ENCODE data around the gene ZRANB3. TPM values are rescaled to one million over a fixed set of nuclear protein-coding genes. Genes with fewer than 3 reads are reported as not detected.

Gene ZRANB3
- total RNA-seq, 1 experiment from 2014 or later: 11.3 TPM

- intact Hi-C loops (cut with micrococcal nuclease; ENCODE audit: unreplicated experiment): no loop called here
- Histone ChIP-seq H3K79me2 (ENCODE audit: low read depth) (no peaks in the 10 kb centered on the region), H4K20me1 (ENCODE audit: insufficient read depth) (no peaks in the 10 kb centered on the region), H3K4me1 (replicated peaks; ENCODE audit: insufficient read depth) (no peaks in the 10 kb centered on the region), H3K27ac (no peak overlapping the region), H3K4me3 (no peak overlapping the region), H3K36me3 (ENCODE audit: low read depth) (peaks cover 13% of the 10 kb centered on the region; the same call in 1 of the 2 replicates), H3F3A (ENCODE audit: insufficient read depth, low read depth) (peaks cover 3% of the 10 kb centered on the region; the same call in 1 of the 2 replicates), H3K27me3 (ENCODE audit: insufficient read depth, low read depth) (no peaks in the 10 kb centered on the region), H3K4me2 (no peak overlapping the region), H3K9me2 (ENCODE audit: insufficient read depth) (no peaks in the 10 kb centered on the region), H2AFZ (no peak overlapping the region), H3K9me3 (ENCODE audit: insufficient read depth, low read depth) (no peaks in the 10 kb centered on the region)
- TF ChIP-seq, protein P1, sequence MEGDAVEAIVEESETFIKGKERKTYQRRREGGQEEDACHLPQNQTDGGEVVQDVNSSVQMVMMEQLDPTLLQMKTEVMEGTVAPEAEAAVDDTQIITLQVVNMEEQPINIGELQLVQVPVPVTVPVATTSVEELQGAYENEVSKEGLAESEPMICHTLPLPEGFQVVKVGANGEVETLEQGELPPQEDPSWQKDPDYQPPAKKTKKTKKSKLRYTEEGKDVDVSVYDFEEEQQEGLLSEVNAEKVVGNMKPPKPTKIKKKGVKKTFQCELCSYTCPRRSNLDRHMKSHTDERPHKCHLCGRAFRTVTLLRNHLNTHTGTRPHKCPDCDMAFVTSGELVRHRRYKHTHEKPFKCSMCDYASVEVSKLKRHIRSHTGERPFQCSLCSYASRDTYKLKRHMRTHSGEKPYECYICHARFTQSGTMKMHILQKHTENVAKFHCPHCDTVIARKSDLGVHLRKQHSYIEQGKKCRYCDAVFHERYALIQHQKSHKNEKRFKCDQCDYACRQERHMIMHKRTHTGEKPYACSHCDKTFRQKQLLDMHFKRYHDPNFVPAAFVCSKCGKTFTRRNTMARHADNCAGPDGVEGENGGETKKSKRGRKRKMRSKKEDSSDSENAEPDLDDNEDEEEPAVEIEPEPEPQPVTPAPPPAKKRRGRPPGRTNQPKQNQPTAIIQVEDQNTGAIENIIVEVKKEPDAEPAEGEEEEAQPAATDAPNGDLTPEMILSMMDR (conservative IDR thresholded peaks at IDR 0.05): no peak
- TF ChIP-seq EZH2 (IDR thresholded peaks at IDR 0.05; ENCODE audit: low read depth): no peak
- no TSS peak for BruUV-seq (replicated peaks)
- ChIA-PET POLR2A (ENCODE audit: unreplicated experiment) (no interaction called here), CTCF (no interaction called here)
- no peak for DNase-seq
These were observed 356.8 kb downstream of the ZRANB3 start for GRCh38 chr2:135174049-135174809.

DNA sequence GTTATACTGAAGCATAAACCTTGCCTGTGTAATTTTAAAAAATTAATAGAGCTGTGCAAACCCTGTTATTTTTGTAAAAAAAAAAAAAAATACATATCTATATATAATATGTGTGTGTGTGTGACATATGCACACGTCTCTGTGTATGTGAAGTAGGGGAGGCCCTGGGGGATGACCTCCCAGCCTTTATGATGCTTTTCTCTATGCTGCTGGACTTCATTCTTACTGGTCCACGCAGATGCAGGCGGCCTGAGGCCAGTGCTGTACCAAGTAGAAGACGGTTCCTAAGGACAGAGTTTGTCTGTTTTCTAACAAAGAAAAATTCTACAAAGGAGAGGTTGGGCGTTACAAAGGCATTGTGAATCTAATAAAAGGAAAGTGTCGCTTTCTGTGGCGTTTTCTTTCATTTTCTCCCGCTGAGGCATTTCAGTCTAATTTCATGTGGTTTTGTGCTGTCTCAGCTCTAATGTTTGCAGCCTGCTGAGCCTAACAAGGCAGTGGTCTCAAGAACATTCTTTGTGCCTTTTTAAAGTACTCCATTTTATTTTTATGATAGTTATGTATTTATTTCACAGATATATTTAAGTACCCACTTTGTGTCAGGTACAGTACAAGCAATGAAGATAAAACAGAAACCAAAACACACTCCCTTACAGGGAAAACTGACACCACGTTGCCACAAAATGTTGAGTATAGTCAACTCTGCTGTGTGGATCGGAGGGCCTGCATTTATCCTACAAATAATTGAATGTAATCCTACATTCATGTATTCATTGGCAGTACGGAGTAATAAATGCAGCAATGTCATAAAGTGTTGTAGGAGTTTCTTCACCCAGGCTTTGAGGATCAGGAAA, 360.9 kb downstream of the ZRANB3 start:
- ChIA-PET CTCF (no interaction called here), POLR2A (ENCODE audit: unreplicated experiment) (no interaction called here)
- Histone ChIP-seq H3K4me1 (replicated peaks; ENCODE audit: insufficient read depth) (no peaks in the 10 kb centered on the region), H3K4me3 (no peak overlapping the region), H3K27ac (no peak overlapping the region), H2AFZ (no peak overlapping the region), H3F3A (ENCODE audit: insufficient read depth, low read depth) (no peaks in the 10 kb centered on the region), H3K9me2 (ENCODE audit: insufficient read depth) (no peaks in the 10 kb centered on the region), H3K27me3 (ENCODE audit: insufficient read depth, low read depth) (no peaks in the 10 kb centered on the region), H3K79me2 (ENCODE audit: low read depth) (no peaks in the 10 kb centered on the region), H3K36me3 (ENCODE audit: low read depth) (peaks cover 11% of the 10 kb centered on the region; the same call in 1 of the 2 replicates), H3K4me2 (no peak overlapping the region), H4K20me1 (ENCODE audit: insufficient read depth) (0 out of 2 replicates have a peak, but pooled peaks cover 3% of the 10 kb centered on the region), H3K9me3 (ENCODE audit: insufficient read depth, low read depth) (no peaks in the 10 kb centered on the region)
- no TSS peak for BruUV-seq (replicated peaks)
- intact Hi-C loops (cut with micrococcal nuclease; ENCODE audit: unreplicated experiment): no loop called here
- TF ChIP-seq, protein P1 (conservative IDR thresholded peaks at IDR 0.05): no peak
- no peak for TF ChIP-seq EZH2 (IDR thresholded peaks at IDR 0.05; ENCODE audit: low read depth)
- no peak for DNase-seq

GRCh38 chr2:135168204-135168856, 362.7 kb downstream of the ZRANB3 start:
- H3K27me3 ChIP-seq (ENCODE audit: insufficient read depth, low read depth): no peaks in the 10 kb centered on the region
- CTCF ChIA-PET: no interaction called here
- no peak overlapping the region for H3K4me3 ChIP-seq
- DNase-seq: no peak
- intact Hi-C loops (cut with micrococcal nuclease; ENCODE audit: unreplicated experiment): no loop called here
- TF ChIP-seq, protein P1 (conservative IDR thresholded peaks at IDR 0.05): no peak
- TF ChIP-seq EZH2 (IDR thresholded peaks at IDR 0.05; ENCODE audit: low read depth): no peak
- peaks cover 3% of the 10 kb centered on the region; the same call in 1 of the 2 replicates for H4K20me1 ChIP-seq (ENCODE audit: insufficient read depth)
- H3K9me3 ChIP-seq (ENCODE audit: insufficient read depth, low read depth): no peaks in the 10 kb centered on the region
- H3K36me3 ChIP-seq (ENCODE audit: low read depth): peaks cover 18% of the 10 kb centered on the region
- H3K27ac ChIP-seq: no peak overlapping the region
- no peaks in the 10 kb centered on the region for H3K79me2 ChIP-seq (ENCODE audit: low read depth)
- no peak overlapping the region for H2AFZ ChIP-seq
- no peak overlapping the region for H3K4me2 ChIP-seq
- peaks cover 10% of the 10 kb centered on the region for H3K4me1 ChIP-seq (replicated peaks; ENCODE audit: insufficient read depth)
- H3K9me2 ChIP-seq (ENCODE audit: insufficient read depth): no peaks in the 10 kb centered on the region
- H3F3A ChIP-seq (ENCODE audit: insufficient read depth, low read depth): peaks cover 14% of the 10 kb centered on the region; the same call in 1 of the 2 replicates
- no TSS peak for BruUV-seq (replicated peaks)
- POLR2A ChIA-PET (ENCODE audit: unreplicated experiment): no interaction called here
